HG03095 (cell line): ENCODE measurements around the gene SLC6A11.

ENCODE experiments used
- ATAC-seq: cut with Tn5 transposase; IDR thresholded peaks from one replicate; pipeline ENCODE4 v1.9.1; 2021; ENCODE audit warnings: moderate library complexity; ENCODE audit not compliant: unreplicated experiment

The SLC6A11 gene

DNA sequence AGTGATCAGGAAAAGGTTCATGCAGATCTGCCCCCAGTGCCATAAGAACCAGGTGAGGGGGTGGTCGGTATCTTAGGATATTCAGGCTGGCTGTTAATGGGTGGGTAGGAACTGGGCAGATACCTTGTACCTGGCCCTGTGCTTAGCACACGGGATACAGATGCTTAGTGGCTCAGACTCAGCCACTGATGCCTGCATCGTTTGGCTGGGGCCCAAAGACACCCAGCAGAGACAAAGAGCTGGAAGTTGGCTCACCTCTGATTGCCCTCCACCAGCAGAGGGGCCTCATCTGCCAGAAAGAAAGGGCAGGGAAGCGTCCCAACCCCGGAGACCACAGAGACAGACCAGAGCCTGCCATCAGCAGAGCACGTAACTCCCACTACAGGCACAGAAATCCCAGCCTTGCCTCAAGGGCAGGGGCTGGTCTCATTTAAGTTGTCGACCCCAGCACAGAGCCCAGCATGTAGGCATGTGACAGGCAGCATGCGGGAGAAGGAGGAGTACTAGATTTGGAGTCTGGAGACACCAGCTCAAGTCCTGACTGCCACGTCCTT is 112.5 kb downstream of the SLC6A11 start:
- ATAC-seq = no peak

DNA sequence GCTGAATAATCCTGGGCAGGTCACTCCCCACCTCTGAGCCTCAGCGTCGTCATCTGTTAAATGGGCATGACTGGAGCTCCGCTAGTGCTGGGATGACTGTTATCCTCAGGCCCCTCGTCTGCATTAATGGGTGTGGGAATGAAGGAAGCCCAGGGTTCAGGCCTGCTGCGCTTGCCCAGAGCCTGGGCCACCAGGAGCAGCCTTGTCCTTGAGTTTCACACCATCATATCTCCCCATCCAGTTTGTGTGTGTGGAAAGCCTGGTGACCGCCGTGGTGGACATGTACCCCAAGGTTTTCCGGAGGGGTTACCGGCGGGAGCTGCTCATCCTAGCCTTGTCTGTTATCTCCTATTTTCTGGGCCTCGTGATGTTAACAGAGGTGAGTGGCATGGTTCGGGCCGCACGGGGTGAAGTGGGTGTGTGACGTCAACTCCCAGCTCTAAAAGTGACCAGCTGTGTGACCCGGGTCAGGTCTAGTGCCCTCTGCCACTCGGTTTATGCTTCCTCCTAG is 113.0 kb downstream of the SLC6A11 start:
- ATAC-seq = no peak

DNA sequence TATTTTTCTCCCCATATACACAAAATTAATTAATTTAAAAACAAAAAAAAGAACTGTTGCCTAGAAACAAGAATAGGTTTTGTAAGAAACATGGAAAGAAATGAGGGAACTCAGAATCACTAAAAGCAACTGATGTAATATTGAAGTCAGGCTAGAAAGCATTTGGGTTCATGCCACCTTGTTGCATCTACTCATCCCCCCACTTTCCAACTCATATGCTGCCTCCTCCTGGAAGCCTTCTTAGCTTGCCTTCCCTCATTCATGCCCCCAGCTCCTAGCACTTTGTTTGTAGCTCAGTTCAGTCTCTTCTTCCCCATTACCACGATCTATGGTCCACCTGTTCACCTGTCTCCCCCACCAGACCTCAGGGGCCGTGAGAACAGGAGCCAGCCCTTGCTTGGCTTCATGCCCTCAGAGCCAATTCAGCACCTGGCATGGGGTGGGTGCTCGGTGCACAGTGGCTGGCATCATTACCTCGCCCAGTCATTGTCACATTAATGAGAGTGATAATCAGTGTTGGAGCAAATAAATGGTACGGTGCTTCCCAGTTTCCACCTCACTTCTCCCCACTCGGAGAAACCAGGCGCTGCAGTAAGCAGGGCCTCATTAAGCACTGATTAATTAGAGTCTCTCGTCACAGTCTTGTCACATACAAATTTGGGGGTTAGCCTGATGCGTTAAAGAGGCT is 114.1 kb downstream of the SLC6A11 start:
- no peak for ATAC-seq

DNA sequence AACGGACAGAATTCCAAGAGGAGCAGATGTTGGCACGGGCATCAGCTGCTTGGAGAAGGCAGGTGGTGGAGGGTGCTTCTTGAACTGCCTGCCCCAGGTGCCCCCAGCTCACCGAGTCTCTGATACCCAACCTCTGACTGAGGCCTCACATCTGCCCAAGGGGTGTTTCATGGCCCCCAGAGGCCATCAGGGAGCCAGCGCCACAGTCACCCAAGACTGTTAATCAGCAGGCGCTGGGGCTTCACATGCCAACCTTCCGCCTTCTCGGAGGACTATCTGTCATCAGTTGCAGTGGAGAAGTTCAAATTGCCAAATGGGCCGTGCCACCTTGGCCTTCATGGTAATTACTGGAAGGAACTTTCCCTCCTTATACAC is 114.6 kb downstream of the SLC6A11 start:
- ATAC-seq = no peak

DNA sequence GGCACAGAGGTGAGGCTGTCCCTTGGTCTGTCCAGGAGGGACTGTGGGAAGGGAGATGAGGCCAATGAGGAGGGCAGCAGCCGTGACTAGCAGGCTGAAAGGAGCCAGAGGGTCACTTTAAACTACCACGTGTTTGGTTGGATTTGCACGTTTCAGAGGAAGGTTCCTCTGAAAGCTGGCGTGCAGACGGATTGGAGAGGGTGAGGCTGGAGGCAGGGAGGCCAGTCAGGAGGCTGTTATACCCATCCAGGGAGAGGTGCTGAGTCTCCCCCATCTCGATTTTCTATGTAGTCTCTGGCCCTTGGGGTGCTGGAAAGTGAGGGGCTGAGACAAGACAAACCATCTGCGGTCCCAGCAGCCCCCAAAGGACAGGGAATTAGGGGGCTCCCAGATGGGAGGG is 116.6 kb downstream of the SLC6A11 start:
- ATAC-seq = no peak

DNA sequence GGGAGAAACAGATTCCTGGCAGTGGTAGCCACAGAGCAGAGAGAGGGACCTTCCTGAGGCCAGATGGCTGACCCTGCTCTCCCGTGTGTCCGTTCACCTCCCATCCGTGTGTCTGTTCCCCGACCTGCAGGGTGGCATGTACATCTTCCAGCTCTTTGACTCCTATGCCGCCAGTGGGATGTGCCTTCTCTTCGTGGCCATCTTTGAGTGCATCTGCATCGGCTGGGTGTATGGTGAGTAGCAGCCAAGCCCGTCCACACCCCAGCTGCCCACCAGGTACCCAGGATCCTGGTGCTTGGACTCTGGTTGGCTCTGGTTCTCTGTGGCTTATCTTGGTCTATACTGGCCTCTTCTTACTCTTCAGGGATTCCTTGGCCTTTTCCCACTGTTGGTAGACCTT is 117.0 kb downstream of the SLC6A11 start:
- no peak for ATAC-seq

DNA sequence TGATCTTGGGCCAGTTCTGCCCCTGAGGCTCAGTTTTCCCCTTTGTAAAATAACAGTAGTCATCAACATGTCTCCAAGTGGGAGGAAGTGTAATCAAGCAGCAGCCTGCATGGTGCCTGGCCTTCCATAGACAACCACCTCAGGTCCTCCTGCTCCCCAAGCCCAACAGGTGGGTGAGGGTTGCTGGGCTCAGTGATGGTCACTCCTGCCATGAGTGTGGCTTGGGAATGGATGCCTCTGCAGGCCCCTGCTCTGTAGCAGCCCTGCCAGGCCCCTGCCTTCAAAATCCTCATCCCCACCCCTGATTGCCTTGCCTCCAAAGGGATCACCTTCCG is 117.4 kb downstream of the SLC6A11 start:
- ATAC-seq = no peak

DNA sequence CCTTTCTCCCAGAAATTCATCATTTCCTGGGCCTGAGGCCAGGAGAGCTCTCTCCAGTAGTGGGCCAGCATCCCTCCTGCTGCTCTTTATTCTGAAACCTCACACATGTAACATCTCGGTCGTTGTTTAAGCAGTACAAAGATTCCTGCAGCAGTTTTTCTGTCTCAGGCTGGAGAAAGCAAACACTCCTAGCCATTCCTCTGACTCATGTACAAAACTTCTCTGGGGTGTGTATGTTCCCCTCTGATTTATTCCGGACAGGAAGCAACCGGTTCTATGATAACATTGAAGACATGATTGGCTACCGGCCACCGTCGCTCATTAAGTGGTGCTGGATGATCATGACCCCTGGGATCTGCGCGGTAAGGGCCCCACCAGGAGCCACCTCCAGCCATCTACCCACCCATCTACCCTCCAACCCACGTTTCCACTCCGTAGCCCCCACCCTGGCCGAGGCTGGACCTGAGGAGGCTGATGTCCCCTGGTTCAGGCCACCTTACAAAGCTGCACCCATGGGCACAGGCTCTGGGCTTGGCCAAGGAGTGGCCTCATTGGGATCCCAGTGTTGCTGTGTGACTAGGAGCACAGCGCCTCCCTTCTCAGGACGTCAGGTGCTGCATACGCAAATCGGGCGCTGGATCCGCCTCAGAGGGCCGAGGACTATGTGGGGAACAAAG is 117.9 kb downstream of the SLC6A11 start:
- ATAC-seq = no peak

DNA sequence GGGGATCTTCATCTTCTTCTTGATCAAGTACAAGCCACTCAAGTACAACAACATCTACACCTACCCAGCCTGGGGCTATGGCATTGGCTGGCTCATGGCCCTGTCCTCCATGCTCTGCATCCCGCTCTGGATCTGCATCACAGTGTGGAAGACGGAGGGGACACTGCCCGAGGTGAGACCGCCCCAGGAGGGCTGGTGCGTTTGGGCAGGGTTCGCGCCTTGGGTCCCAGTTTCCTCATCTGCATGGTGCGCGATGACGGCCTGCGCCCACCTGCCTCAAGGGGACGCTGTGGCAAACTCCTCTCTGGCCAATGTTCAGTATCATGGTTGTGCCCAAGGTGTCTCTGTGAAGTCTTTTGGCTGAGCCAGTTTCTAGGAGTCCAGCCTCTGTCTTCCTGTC is 119.0 kb downstream of the SLC6A11 start:
- ATAC-seq = no peak

DNA sequence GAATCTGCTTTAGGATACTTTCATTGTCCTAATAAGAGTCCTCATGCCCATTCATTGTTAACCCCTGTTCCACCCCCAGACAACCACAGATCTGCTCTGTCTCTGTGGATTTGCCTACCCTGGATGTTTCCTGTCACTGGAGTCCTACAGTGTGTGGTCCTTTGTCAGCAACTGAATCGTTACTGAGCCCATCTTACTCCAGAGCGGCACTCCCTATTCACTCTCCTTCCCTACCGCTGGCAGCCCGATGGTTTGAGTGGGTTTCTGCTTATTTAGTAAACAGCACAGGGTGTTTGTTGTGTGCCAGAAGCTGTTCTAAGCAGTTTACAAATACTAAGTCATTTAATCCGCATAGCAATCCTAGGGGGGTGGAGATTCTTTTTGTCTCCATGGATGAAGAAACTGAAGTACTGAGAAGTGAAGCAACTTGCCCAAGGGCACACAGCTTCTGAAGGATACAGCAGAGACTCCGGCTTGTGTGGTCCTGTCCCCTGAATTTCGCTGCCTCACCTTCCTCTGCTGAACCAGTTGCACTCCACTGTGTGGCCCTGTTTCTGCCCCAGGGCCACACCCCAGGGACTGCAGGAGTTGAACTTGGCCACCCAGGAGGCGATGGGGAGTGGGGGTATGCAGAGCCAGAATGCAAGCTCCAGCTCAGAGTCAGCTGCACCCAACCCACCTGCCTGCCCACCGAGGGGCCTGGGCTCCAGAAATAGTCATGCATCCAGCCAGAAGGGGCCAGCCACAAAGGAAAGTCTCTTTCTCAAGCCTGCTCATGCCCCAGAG is 120.0 kb downstream of the SLC6A11 start:
- no peak for ATAC-seq

DNA sequence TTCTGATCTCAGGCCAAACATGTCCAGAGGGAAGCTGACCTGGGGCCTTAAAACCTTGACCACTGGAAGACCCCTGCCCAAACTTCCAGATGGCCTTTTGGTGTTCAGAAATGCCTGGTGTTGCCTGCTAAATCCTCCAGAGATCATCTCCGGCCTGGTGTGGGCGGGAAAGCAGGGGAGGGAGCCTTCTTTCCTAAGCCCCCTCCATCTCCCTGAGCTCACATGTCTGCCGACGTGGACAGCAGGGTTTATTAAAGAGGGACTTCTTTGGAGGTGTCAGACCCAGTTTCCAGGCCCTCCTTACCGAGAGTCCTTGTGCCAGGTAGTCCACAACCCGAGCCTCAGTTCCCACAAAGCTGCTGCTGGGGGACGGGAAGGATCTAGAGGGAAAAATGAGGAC is 120.7 kb downstream of the SLC6A11 start:
- ATAC-seq = no peak

DNA sequence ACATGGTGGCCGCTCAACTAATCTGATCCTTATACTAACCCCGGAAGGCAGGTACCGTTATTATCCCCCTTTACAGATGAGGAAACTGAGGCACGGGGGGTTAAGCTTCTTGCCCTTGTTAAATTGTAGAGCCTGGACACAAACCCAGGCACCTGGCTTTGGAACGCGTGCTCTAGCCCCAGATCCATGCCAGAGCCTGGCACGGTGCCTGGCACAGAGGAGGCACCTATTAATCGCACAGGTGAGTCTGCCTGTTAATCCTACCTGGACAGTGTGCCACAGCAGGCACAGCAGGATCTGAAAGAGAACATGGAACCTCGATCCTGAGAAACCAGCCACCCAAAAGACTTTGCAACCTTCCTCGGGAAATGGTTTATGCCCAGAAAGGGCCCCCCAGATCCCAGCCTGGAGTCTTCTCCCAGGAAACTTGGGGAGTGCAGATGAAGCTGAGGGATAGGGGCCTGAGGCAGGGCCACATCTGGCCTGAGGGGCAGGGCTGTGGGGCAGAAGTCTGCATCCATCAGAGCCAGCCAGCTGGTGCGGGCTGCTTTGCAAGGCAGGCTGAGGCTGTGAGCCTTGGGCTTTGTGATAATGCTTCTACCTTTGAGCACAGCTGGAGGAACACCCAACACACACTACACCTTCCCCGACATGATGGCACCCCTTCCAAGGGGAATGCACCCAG is 121.3 kb downstream of the SLC6A11 start:
- ATAC-seq = no peak

DNA sequence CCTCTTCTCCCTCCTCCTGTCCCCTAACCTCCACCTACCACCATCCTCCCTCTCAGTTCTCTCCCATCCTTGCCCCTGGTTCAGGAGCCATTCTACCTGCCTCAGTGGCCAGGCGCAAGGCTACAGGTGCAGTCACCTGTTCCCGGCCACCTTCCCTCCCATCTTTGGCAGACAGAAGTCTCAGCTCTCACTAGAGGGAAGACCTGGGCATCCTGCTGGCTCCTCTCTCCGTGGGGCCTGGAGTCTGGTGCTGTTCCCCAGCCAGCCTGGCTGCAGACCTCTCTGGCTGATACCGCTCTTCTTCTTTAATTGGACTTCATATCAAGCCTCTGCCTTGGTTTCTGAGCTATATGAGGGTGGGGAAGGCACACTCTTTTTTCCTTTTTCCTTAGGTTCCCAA is 123.5 kb downstream of the SLC6A11 start:
- ATAC-seq = no peak

DNA sequence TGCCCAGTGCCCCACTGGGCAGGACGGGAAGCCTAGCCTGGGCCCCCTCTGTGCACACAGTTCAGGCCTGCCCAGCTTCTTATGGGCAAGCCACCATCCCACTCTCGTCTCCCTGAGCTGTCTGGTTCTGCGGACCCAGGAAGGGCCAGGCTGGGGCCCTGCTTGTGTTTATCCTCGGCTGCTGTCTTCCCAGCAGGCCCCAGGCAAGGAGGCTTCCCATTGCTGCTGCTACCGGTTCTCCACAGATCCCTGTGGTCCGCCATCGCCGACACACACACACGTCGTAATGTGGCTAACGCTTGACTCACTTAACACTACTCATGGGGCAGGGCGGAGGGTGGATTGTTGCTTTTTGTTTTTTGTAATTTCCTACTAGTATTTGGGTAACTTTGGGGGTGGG is 124.1 kb downstream of the SLC6A11 start:
- ATAC-seq = no peak

DNA sequence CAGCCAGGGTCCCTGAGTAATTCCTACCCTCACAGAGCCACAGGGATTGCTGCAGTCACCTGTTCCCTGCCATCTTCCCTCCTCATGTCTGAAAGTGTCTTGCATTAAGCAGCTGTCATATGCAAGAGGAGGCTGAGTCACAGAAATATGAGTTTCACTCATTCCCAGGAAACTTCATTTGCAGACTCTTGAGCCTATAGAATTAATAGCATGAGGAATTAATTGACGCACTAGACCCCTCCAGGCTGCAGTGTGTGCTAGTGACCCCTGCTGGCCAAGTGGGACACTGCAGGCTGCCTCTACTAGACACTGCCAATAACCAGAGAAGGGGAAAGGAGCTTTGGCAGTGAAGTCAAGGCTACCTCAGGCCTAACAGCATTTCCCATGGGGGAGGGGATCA is 125.9 kb downstream of the SLC6A11 start:
- no peak for ATAC-seq

DNA sequence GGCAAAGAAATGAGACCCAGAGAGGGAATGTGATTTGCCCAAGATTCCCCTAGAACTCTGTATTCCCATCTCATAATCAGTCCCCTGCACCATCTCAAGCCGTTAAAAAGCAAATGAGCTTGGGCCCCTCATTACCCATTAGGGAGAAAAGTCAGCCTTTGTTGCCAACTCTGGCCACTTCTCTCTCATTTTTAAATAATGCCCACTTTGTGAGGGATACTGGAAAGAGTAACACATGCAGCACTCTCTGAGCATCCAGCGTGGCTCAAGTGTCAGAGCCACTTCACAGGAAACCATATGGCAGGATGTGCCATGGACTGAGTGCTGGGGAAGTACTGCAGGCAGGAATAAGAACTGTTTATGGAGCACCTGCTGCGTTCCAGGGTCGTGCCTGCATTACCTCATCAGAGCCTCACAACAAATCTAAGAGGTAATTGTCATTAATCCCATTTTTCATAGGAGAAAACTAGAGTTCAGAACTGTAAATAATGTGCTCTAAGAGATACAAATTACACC is 126.7 kb downstream of the SLC6A11 start:
- no peak for ATAC-seq

DNA sequence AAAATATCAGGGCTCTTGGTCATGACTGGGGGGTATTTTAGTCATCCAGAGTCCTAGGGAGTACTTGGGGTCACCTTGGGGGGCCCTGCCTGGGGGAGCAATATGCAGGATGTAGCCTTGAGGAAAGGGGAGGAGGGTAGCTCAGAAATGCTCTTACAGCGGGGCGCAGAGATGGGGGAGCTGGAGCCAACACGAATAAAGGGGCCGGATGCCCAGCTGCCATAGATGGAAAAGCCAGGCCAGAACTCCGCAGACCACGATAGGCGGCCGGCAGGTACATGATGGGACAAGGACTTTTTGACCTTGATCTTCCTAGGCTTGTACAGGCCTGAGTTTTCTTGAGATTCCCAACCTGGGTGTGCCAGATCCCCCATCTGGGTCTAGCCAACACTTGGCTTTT is 128.8 kb downstream of the SLC6A11 start:
- no peak for ATAC-seq

DNA sequence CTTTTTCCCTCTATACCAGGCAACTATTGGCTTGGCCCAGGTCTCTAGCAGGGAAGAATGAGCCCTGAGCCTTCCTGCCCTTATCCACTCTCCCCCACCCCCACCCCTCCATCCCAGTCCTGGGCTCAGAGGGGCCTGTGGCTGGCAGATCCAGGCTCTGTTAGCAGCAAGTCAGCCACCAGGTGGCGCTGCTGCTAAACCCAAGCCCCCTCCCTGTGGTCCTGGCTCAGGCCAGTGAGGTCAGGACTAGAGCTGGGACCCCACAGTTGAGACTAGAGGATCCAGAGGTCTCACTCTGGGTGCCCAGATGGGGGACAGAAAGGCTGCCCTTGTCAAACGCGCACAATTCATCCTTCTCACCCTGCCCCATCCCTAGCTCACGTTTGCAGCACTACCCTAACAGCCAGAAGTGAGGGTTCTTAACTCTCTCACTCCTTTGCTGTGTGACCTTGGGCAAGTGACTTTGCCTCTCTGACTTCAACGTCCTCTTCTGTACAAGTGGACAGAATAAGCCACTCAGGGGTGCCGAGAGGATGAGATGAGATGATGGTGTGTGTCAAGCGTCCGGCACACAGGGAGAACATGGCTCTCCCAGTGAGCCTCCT is 129.8 kb downstream of the SLC6A11 start:
- ATAC-seq = no peak

DNA sequence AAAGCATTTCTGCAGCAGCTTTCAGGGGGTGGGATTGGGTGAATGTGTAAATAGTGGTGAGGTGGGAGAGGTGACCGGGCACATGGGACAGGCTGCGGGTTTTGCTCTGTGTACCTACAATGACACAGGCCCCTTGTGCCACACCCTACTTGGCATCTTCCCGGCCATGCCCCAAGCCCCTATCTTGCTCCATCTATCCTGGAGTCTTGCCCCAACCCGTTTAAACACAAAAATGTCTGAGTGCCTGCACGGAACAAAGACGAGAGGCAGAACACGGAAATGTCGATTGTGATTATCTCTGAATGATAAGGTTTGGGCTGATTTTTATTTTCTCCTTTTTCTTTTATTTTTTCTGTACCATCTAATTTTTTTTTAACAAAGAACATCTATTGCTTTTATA is 130.5 kb downstream of the SLC6A11 start:
- ATAC-seq = no peak

DNA sequence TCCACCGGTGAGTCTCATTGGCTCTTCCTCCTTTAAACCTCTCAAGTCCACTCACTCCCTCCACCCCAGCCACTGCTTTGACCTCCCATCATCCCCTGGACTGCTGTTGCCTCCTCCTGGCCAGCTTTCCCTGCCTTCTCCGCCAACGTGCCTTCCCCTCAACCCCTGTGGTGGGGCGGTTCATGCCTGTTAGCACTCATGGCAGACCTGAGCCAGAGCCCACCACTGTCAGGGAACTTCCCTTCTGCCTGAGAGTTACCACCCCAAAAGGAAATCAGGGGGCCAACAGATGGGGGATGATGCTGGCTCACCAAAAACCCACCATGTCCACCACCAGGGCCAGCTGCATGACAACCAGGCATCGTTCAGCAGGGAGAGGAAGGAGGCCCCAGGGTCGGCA is 132.3 kb downstream of the SLC6A11 start:
- no peak for ATAC-seq

DNA sequence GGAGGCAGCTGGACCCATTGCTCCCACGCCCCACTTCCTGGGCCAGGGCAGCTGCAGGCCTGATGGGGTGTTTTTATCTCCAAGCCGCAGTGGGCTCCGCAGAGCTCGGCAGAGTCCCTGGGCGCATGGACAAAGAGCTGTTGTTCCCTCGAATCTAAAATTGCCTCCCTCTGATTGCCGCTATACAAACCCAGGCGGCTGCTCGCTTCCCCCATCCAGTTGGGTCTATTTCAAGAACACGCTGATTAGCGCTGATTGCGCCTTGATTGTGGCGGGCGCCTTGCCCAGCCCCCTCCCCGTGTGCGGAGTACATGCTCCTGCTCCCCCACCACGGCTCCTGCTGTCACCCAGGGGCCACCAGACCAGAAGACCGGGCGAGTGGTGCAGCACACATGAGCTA is 133.2 kb downstream of the SLC6A11 start:
- no peak for ATAC-seq
